Astrocyte of the cerebellum (primary cell): Measurements from ENCODE around the gene SPRYD4.
"Not testable (repeated sequence)": the region's sequence is repeated elsewhere in the genome, so short reads cannot be mapped to it uniquely, and the experiment has no call there.

ENCODE experiments used
- DNase-seq: peaks from one replicate; pipeline ENCODE4 v3.0.0-alpha.2; 2011; ENCODE audit warnings: low read depth
- H3K4me3 ChIP-seq: 2 replicates; pipeline ENCODE4 v1.5.1; 2011; ENCODE audit warnings: mild to moderate bottlenecking, low read depth, low read length, moderate library complexity
- CTCF ChIP-seq: IDR thresholded peaks from 2 replicates; pipeline ENCODE4 v1.5.1; 2012; ENCODE audit warnings: low read length, low read depth, moderate library complexity, mild to moderate bottlenecking; ENCODE audit errors: missing control alignments
- in situ Hi-C: cut with HindIII; loops from 2 replicates; pipeline ENCODE4 v1.10.0; 2017; ENCODE audit warnings: low sequenced_read_pairs

The SPRYD4 gene

GRCh38 chr12:56487448-56488040 is 19.2 kb downstream of the SPRYD4 start:
- no peak for TF ChIP-seq CTCF
- DNase-seq: no peak
- H3K4me3 ChIP-seq: peak overlapping the region; percentile 46
- in situ Hi-C loops: no loop called here

GRCh38 chr12:56488041-56488955 is 19.9 kb downstream of the SPRYD4 start, which contains the start of gene GLS2:
Gene GLS2, minus strand, starts transcription at chr12:56488161. Its CDS starts 43 bp downstream, at chr12:56488118.
- TF ChIP-seq CTCF: no peak
- in situ Hi-C loops: no loop called here
- DNase-seq: peak; percentile 38
- peak within 1 kb of the TSS; percentile 46 for H3K4me3 ChIP-seq

GRCh38 chr12:56490360-56490759 is 22.0 kb downstream of the SPRYD4 start:
- no peak overlapping the region for H3K4me3 ChIP-seq
- no peak for DNase-seq
- in situ Hi-C loops: no loop called here
- TF ChIP-seq CTCF: no peak

- DNase-seq, in situ Hi-C loops, H3K4me3 ChIP-seq: not testable (repeated sequence)
Observed at GRCh38 chr12:56493409-56494105, 25.2 kb downstream of the SPRYD4 start.

GRCh38 chr12:56494106-56494415 is 25.7 kb downstream of the SPRYD4 start:
- H3K4me3 ChIP-seq, DNase-seq, in situ Hi-C loops: not testable (repeated sequence)

GRCh38 chr12:56494481-56494880 is 26.1 kb downstream of the SPRYD4 start:
- H3K4me3 ChIP-seq, DNase-seq, in situ Hi-C loops: not testable (repeated sequence)

- in situ Hi-C loops, DNase-seq, H3K4me3 ChIP-seq: not testable (repeated sequence)
- peak; percentile 48 for TF ChIP-seq CTCF
Observed at GRCh38 chr12:56496704-56497103, 28.3 kb downstream of the SPRYD4 start.

GRCh38 chr12:56498126-56498902 is 29.9 kb downstream of the SPRYD4 start:
- in situ Hi-C loops, H3K4me3 ChIP-seq, DNase-seq: not testable (repeated sequence)

GRCh38 chr12:56499452-56499851 is 31.1 kb downstream of the SPRYD4 start:
- in situ Hi-C loops, DNase-seq, H3K4me3 ChIP-seq: not testable (repeated sequence)

GRCh38 chr12:56499879-56500278 is 31.5 kb downstream of the SPRYD4 start:
- H3K4me3 ChIP-seq, in situ Hi-C loops, DNase-seq: not testable (repeated sequence)
